ENCODE results near the gene CEACAM20.

The CEACAM20 gene

GRCh38 chr19:44573183-44573582 is 43.7 kb upstream of the CEACAM20 start:
- no peak for DNase-seq (ENCODE audit: low read depth)
- H3K4me3 ChIP-seq (ENCODE audit: control insufficient read depth, low read depth, low read length) = no peak overlapping the region
- no peak for TF ChIP-seq CTCF (conservative IDR thresholded peaks at IDR 0.05; ENCODE audit: control insufficient read depth, insufficient read depth, low read depth, low read length)

- no peak overlapping the region for H3K4me3 ChIP-seq (ENCODE audit: control insufficient read depth, low read depth, low read length)
- no peak for DNase-seq (ENCODE audit: low read depth)
- TF ChIP-seq CTCF (conservative IDR thresholded peaks at IDR 0.05; ENCODE audit: control insufficient read depth, insufficient read depth, low read depth, low read length) = no peak
Observed at GRCh38 chr19:44572581-44572900, 43.1 kb upstream of the CEACAM20 start.

- DNase-seq (ENCODE audit: low read depth) = no peak
- TF ChIP-seq CTCF (conservative IDR thresholded peaks at IDR 0.05; ENCODE audit: control insufficient read depth, insufficient read depth, low read depth, low read length) = no peak
- no peak overlapping the region for H3K4me3 ChIP-seq (ENCODE audit: control insufficient read depth, low read depth, low read length)
Observed at GRCh38 chr19:44571830-44572580, 42.5 kb upstream of the CEACAM20 start.

- peak; percentile 79 for TF ChIP-seq CTCF (conservative IDR thresholded peaks at IDR 0.05; ENCODE audit: control insufficient read depth, insufficient read depth, low read depth, low read length)
- DNase-seq (ENCODE audit: low read depth) = peak; percentile 84
- H3K4me3 ChIP-seq (ENCODE audit: control insufficient read depth, low read depth, low read length) = no peak overlapping the region
Observed at GRCh38 chr19:44570984-44571684, 41.7 kb upstream of the CEACAM20 start.

GRCh38 chr19:44570603-44570983 is 41.1 kb upstream of the CEACAM20 start:
- H3K4me3 ChIP-seq (ENCODE audit: control insufficient read depth, low read depth, low read length) = no peak overlapping the region
- no peak for DNase-seq (ENCODE audit: low read depth)
- TF ChIP-seq CTCF (conservative IDR thresholded peaks at IDR 0.05; ENCODE audit: control insufficient read depth, insufficient read depth, low read depth, low read length) = no peak

GRCh38 chr19:44567745-44568144 is 38.3 kb upstream of the CEACAM20 start:
- no peak overlapping the region for H3K4me3 ChIP-seq (ENCODE audit: control insufficient read depth, low read depth, low read length)
- DNase-seq (ENCODE audit: low read depth) = no peak
- TF ChIP-seq CTCF (conservative IDR thresholded peaks at IDR 0.05; ENCODE audit: control insufficient read depth, insufficient read depth, low read depth, low read length) = no peak
